ENCODE data around the gene CORO1C.
A peak's percentile ranks its signal among the peaks of the same experiment; 100 is the strongest.

CORO1C gene

DNA sequence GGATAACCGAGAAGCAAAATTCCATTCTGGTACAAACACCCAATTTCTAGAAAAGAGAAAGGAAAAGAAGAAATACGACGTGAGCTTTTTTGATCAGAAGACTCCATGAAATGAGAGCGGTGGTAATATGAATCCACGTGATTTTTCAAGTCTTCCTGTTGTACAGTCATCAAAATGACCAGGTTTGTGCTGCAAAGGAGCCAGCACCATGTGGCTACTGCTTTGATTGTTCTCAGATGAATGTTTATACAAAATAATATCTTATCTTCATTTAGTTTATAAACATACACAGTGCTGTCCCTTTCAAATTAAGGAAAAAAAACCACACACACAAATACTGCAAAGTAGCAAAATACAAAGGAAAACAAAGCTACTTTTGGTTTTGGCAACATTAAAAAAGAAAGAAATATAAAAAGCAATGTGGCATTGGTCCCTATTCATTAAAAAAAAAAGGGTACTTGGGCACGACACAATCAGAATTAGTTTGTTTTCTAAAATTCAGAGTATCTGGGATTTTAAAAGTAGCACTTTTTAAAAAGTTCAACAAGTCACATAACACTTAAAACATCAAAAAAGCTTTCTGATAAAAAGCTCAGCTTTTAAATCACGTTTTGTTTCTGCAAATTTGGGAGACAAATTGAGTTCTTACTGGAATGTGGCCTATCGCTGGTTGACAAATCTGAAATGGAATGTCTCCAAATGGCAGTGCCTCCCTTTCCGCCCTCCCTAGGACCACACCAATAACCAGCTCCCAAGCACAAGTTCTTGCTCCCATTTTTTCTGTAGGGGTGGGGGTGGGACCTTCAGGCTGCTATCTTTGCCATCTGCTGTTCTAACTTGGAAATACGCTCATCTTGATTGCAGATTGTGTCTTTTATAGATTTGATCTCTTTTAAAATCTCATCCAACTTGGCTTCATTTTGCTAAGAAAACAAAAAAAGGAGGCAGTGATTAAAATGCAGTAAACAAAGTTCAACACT is 84.4 kb downstream of the CORO1C start:
- DNase-seq = no peak

GRCh38 chr12:108645686-108646599 is 85.4 kb downstream of the CORO1C start:
- DNase-seq = no peak

DNA sequence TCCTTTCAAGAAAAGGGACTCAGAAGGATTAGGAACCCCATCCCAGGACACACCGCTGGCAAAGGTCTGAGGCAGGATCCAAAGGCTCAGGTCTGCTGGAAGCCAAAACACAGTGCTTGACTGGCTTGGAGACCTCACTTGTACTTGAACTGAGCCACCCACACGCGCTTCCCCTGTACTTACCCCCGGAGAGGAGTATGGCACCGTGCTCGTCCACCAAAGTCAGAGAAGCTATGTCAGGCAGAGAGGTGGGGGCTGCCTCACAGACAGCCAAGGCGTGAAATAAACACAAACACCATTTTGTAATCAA is 86.6 kb downstream of the CORO1C start:
- DNase-seq = no peak

- DNase-seq = no peak
These were observed 87.1 kb downstream of the CORO1C start for GRCh38 chr12:108643941-108644810.

DNA sequence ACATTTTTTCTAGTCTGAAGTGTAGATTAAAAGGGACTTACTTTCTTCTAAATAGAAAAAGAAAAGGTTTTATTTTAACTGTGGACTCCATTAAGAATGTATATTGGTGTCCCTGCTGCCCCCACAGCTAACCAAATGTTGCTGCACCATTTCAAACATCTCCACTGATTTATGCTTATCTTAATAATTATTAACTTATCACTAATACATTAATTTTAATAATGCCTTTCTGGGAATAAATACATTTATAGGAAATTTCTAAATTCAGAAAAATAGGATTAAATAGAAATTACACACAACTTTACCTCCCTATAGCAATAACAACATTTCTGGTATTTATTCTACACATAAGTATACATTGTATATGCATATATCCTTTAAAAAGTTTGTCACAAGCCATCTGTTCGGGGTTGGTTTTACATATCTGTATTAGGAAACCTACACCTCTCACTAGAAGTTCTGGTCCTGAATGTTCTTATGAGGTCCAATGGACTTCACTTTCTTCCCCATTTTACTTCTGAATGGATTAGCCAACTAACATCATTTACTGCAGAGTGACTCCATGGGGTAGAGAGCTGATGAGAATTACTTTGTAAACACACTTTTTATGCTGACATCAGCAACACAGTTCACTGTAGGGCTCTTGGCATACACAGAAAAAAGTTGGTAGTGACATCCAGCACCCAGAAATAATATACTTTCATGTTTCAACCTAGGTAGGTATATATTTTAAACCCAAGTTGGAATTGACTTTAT is 88.2 kb downstream of the CORO1C start:
- no peak for DNase-seq

DNA sequence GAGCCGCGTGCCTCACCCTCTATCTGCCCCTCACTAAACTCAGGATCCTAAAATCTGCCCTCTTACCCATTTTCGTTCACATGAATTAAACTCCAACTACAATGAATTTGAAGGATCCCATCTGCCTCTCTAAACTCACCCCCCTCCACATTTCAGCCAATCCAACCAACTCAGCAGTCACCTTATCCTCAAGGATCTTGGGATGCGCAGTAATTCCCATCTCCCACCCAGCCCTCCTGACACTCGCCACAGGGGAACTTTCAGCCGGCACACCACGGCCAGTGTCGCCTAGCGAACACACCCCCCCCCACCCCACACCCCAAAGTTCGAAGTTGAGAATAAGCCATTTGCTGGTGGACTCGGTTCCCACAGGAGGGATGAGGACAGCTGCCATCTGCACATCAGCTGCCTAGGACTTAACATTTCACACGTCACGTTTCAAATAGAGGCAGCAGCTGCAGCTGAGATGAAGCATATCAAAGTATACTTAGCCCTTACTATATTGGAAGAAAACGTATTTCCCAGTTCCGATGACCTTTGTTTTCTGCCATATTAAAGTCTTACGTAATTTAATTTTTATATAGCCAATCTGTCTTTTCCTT is 88.9 kb downstream of the CORO1C start:
- no peak for DNase-seq

DNA sequence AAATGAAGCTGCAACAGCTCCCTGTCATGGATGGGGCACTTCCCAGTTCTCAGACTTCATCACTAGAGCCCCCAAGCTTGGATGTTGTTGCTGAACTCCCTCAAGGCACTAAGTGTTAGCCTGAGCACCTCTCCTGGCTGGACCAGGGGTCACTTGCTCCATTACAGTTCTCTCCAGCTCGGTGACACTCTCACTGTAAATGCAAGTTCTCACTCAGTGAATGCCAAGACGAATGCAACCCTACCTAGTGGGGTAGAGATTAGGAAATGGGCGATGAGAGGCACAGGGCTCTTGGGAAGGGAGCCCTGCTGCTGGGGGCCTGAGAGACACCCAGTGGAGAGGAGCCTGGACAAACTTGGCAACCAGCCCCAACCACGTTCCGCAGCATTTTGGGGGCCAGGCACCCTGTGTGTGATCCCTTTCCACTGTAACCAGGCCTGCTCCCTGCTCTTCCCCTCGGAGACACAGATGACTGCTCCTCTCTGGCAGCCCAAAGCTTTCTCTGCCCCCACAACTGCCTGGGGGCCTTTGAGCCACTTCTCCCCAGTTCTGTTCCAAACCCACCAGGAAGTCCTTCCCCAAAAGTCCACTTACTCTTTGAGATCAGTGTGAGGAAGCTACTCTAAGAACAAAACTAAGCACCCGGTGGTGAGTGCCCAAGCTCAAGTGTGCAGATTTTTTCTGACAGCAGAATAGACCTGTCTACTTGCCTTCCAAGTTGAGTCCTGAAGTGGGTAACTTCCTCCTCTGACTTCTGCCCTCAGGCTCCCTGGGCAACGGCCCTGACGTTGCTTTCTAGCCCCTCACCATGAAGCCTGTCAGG is 89.7 kb downstream of the CORO1C start:
- DNase-seq = peak; percentile 54

GRCh38 chr12:108640802-108641445 is 90.4 kb downstream of the CORO1C start:
- DNase-seq = peak; percentile 91

DNA sequence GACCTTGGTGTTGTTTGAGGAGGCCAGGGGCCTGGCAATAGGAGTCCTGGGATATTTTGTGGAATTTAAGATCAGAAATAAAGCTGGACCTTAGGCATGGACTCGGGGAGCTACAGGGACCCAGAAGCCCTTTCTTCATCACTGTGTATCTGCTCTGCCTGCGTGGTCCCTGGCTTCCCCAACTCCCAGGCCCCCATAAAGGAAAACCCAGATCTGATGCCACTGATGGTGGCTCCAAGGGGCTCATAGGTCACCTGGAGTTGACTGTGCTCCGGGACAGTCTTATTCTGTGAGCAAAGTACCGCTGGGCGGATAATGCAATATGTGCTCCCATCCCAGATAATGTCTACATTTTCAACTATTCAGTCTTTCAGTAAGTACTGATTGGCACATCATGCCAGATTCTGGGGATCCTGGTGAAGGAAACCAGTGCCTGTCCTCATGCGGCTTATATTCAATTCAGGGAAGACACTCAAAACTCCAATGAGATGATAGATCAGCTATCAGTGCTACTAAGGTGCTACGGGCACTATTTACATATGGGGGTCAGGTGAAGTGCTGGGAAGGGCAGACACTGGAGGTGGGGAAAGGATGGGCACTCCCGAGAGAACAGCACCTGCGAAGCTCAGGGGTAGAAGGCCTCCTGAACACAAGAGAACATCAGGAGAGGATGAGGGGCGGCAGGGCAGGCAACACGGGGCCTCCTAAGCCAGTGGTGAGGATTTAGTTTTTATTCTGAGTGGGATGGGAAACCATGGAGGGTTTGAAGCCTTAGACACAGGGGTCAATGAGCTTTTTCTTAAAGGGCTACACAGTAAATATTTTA is 92.1 kb downstream of the CORO1C start:
- DNase-seq = no peak

- peak; percentile 58 for DNase-seq
These were observed 93.0 kb downstream of the CORO1C start for GRCh38 chr12:108638141-108638827.

- no peak for DNase-seq
These were observed 93.9 kb downstream of the CORO1C start for GRCh38 chr12:108637222-108637971.

DNA sequence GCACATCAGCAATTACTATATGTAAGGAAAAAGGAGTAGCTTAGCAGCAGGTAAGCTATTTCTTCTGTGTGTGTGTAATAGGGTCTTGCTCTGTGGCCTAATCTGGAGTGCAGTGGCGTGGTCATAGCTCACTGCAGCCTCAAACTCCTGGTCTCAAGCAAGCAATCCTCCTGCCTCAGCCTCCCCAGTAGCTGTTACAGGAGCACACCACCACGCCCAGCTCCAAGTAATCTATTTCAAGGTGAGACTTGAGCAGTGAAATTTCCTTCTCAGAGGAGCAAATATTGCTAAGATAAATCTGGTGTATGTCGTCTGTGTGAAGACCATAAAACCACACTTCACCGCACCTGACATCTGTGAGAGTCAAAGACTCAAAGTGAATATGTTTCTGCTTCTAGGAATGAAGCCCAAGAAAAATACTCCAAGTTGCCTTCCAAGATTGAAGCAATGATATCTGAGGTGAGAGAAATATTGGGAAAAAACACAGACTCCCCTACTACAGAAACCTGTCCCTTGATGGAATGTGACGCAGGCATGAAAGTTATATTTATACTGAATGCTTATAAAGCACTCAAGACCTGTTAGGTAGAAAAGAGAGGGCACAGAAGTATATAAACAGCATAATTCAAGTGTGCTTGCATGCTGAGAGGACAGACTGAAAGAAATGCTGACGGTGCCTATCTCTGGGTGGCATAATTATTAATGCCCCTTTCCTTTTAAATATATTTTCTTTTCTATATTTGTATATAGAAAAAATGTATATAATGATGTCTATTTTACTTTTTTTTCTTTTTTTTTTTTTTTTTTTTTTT is 95.1 kb downstream of the CORO1C start:
- no peak for DNase-seq

GRCh38 chr12:108635201-108635996 is 95.9 kb downstream of the CORO1C start:
- peak; percentile 91 for DNase-seq

DNA sequence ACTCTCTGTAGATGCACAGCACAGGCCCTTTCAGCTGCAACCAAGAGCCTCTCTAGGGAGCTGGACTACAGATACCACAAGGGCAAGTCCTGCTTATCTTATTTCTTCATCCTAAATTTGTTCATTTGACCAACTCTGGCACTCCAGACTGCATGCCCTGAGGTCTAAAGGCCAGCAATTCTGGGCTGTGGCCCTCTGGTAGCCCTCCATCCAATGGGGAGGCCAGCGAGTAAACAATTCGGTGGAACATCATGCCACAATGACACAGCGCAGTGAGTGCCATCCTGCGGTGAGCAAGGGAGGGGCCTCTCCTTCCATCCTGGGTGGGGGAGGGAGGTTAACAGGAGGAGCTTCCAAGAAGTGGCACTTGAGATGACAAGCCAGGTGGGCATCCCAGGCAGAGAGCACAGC is 97.0 kb downstream of the CORO1C start:
- peak; percentile 96 for DNase-seq

DNA sequence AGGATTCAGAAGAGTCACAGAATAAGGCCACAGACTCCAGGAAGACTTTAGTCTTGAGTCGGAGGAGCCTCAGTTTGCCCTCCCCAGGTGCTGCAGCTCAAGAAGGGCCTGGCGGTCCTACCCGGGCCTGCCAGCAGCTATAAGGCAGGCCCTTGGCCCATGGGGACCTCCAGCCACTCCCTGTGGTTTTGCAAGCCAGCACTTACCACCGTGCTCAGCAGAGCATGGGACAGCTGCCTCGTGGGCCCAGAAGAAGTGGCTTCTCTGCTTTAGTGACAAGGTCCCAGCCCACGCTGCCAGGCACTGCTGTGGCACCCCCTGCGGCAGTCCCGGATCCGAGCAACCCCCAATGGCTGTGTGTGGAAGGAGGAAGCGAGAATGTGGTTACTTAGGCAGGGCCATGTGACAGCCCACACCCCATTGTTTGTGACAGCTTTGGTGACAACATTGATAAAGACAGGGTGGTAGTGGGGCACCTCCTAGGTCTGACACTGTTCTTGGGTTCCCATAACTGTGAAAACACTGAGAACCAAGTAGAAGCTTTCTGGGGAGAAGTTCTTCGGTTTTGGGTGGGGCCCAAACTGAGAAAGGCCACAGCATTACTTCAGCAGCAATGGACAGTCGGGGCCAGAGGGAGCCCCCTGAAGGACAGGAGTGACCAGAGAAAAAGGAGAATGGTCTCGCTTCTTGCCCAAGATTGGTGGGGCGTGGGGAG is 97.6 kb downstream of the CORO1C start, which contains the start of gene SELPLG:
Gene SELPLG (minus strand): TSS at position 361 of the 715 bp plus-strand sequence. CDS start 9,587 bp downstream, outside the sequence.
- DNase-seq = peak; percentile 98
